ENCODE data around the gene KRTAP19-2. TPM values are rescaled to one million over a fixed set of nuclear protein-coding genes. Genes with fewer than 3 reads are reported as not detected.

The KRTAP19-2 gene
- polyA plus RNA-seq, 10 donors = not detected

Other genes starting within 250 kb of the KRTAP19-2 start
- gene KRTAP24-1, start 204.5 kb downstream of the KRTAP19-2 start, polyA plus RNA-seq (ENCODE audit: insufficient read length in 10 of 10) = not detected
- gene KRTAP25-1, start 197.9 kb downstream of the KRTAP19-2 start, polyA plus RNA-seq (ENCODE audit: insufficient read length in 10 of 10) = not detected
- not detected for gene KRTAP26-1, start 167.1 kb downstream of the KRTAP19-2 start, polyA plus RNA-seq (ENCODE audit: insufficient read length in 10 of 10)
- gene KRTAP27-1, start 149.7 kb downstream of the KRTAP19-2 start, polyA plus RNA-seq (ENCODE audit: insufficient read length in 10 of 10) = not detected
- gene KRTAP23-1, start 138.8 kb downstream of the KRTAP19-2 start, polyA plus RNA-seq (ENCODE audit: insufficient read length in 10 of 10) = not detected
- gene KRTAP13-2, start 115.2 kb downstream of the KRTAP19-2 start, polyA plus RNA-seq (ENCODE audit: insufficient read length in 10 of 10) = not detected
- gene KRTAP13-1, start 91.4 kb downstream of the KRTAP19-2 start, polyA plus RNA-seq (ENCODE audit: insufficient read length in 10 of 10) = not detected
- gene KRTAP13-3, start 61.5 kb downstream of the KRTAP19-2 start, polyA plus RNA-seq (ENCODE audit: insufficient read length in 10 of 10) = not detected
- not detected for gene KRTAP13-4, start 57.2 kb downstream of the KRTAP19-2 start, polyA plus RNA-seq (ENCODE audit: insufficient read length in 10 of 10)
- gene KRTAP15-1, start 47.2 kb downstream of the KRTAP19-2 start, polyA plus RNA-seq (ENCODE audit: insufficient read length in 10 of 10) = not detected
- not detected for gene KRTAP19-1, start 7.1 kb downstream of the KRTAP19-2 start, polyA plus RNA-seq (ENCODE audit: insufficient read length in 10 of 10)
- gene KRTAP19-3, start 4.6 kb upstream of the KRTAP19-2 start, polyA plus RNA-seq (ENCODE audit: insufficient read length in 10 of 10) = not detected
- not detected for gene KRTAP19-4, start 9.7 kb upstream of the KRTAP19-2 start, polyA plus RNA-seq (ENCODE audit: insufficient read length in 10 of 10)
- not detected for gene KRTAP19-5, start 14.7 kb upstream of the KRTAP19-2 start, polyA plus RNA-seq (ENCODE audit: insufficient read length in 10 of 10)
- not detected for gene KRTAP19-6, start 54.4 kb upstream of the KRTAP19-2 start, polyA plus RNA-seq (ENCODE audit: insufficient read length in 10 of 10)
- gene KRTAP19-7, start 73.9 kb upstream of the KRTAP19-2 start, polyA plus RNA-seq (ENCODE audit: insufficient read length in 10 of 10) = not detected
- gene KRTAP22-2, start 103.0 kb upstream of the KRTAP19-2 start, polyA plus RNA-seq (ENCODE audit: insufficient read length in 10 of 10) = not detected
- gene KRTAP6-3, start 105.0 kb upstream of the KRTAP19-2 start, polyA plus RNA-seq (ENCODE audit: insufficient read length in 10 of 10) = not detected
- gene KRTAP6-2, start 111.5 kb upstream of the KRTAP19-2 start, polyA plus RNA-seq (ENCODE audit: insufficient read length in 10 of 10) = not detected
- gene KRTAP22-1, start 113.7 kb upstream of the KRTAP19-2 start, polyA plus RNA-seq (ENCODE audit: insufficient read length in 10 of 10) = not detected
- gene KRTAP6-1, start 126.5 kb upstream of the KRTAP19-2 start, polyA plus RNA-seq (ENCODE audit: insufficient read length in 10 of 10) = not detected
- not detected for gene KRTAP20-1, start 129.0 kb upstream of the KRTAP19-2 start, polyA plus RNA-seq (ENCODE audit: insufficient read length in 10 of 10)
- gene KRTAP20-4, start 133.2 kb upstream of the KRTAP19-2 start, polyA plus RNA-seq (ENCODE audit: insufficient read length in 10 of 10) = not detected
- not detected for gene KRTAP20-2, start 147.8 kb upstream of the KRTAP19-2 start, polyA plus RNA-seq (ENCODE audit: insufficient read length in 10 of 10)
- not detected for gene KRTAP20-3, start 155.4 kb upstream of the KRTAP19-2 start, polyA plus RNA-seq (ENCODE audit: insufficient read length in 10 of 10)
- not detected for gene KRTAP21-3, start 231.3 kb upstream of the KRTAP19-2 start, polyA plus RNA-seq (ENCODE audit: insufficient read length in 10 of 10)

Measured in muscle of back (tissue), 10 donors.